Stimulated activated CD4-positive, alpha-beta T cell treated with anti-CD3 and anti-CD28 coated beads, Interleukin-4, amount 100 ng/mL, for 1 hour (primary cell): ENCODE results near the gene HOXA1.
"Not testable (repeated sequence)": the region's sequence is repeated elsewhere in the genome, so short reads cannot be mapped to it uniquely, and the experiment has no call there.

ENCODE experiments used
- DNase-seq: peaks from one replicate; pipeline ENCODE4 v3.0.0-alpha.2; 2020

HOXA1 gene

GRCh38 chr7:27091105-27091504 is 4.7 kb downstream of the HOXA1 start:
- DNase-seq: no peak

GRCh38 chr7:27088002-27088922 is 7.5 kb downstream of the HOXA1 start:
- DNase-seq: no peak

GRCh38 chr7:27083646-27084045 is 12.2 kb downstream of the HOXA1 start:
- DNase-seq: no peak

- DNase-seq: no peak
Observed at GRCh38 chr7:27082171-27082570, 13.6 kb downstream of the HOXA1 start.

GRCh38 chr7:27080844-27081436 is 14.9 kb downstream of the HOXA1 start:
- no peak for DNase-seq

- no peak for DNase-seq
Observed at GRCh38 chr7:27079234-27079975, 16.4 kb downstream of the HOXA1 start.

- no peak for DNase-seq
Observed at GRCh38 chr7:27078616-27079233, 17.1 kb downstream of the HOXA1 start.

- no peak for DNase-seq
Observed at GRCh38 chr7:27073076-27073475, 22.7 kb downstream of the HOXA1 start.

GRCh38 chr7:27071622-27072390 is 24.0 kb downstream of the HOXA1 start:
- no peak for DNase-seq

GRCh38 chr7:27068259-27068658 is 27.5 kb downstream of the HOXA1 start:
- no peak for DNase-seq

GRCh38 chr7:27066148-27066547 is 29.7 kb downstream of the HOXA1 start:
- DNase-seq: no peak

GRCh38 chr7:27065709-27066108 is 30.1 kb downstream of the HOXA1 start:
- no peak for DNase-seq

GRCh38 chr7:27064661-27065060 is 31.1 kb downstream of the HOXA1 start:
- DNase-seq: no peak

- no peak for DNase-seq
Observed at GRCh38 chr7:27064159-27064558, 31.6 kb downstream of the HOXA1 start.

GRCh38 chr7:27062946-27063345 is 32.9 kb downstream of the HOXA1 start:
- no peak for DNase-seq

GRCh38 chr7:27053153-27053552 is 42.6 kb downstream of the HOXA1 start:
- no peak for DNase-seq

- DNase-seq: no peak
Observed at GRCh38 chr7:27051451-27051850, 44.3 kb downstream of the HOXA1 start.

GRCh38 chr7:27048438-27048837 is 47.4 kb downstream of the HOXA1 start:
- no peak for DNase-seq

GRCh38 chr7:27046854-27047549 is 48.8 kb downstream of the HOXA1 start:
- DNase-seq: no peak

- DNase-seq: not testable (repeated sequence)
Observed at GRCh38 chr7:27045972-27046371, 49.8 kb downstream of the HOXA1 start.

- not testable (repeated sequence) for DNase-seq
Observed at GRCh38 chr7:27045066-27045465, 50.7 kb downstream of the HOXA1 start.
